Natural killer cell (primary cell): Measurements from ENCODE around the gene SOX15. TPM values are rescaled to one million over a fixed set of nuclear protein-coding genes. Genes with fewer than 3 reads are reported as not detected.
A peak's percentile ranks its signal among the peaks of the same experiment; 100 is the strongest.

Experiments used
- ATAC-seq, 3 donors: fragments of 150-1000 bp in 2 of 3; fragments of 200-7000 bp in 1 of 3; cut with Tn5 transposase; 1 replicate in 1 of 3; 2 replicates in 2 of 3; pipeline ENCODE4 v1.10.0; 2021; ENCODE audit warnings: mild to moderate bottlenecking in 2 of 3, moderate library complexity in 2 of 3
- DNase-seq, 2 donors: peaks; one replicate each; pipeline versions ENCODE4 v3.0.0 to v3.0.0-alpha.2; 2013 to 2021; ENCODE audit warnings: mixed read lengths in 1 of 2
- H3K27ac ChIP-seq: one replicate; pipeline ENCODE4 v1.5.1; 2013; ENCODE audit warnings: mild to moderate bottlenecking, low read length
- H3K27me3 ChIP-seq: one replicate; pipeline ENCODE4 v1.6.1; 2013; ENCODE audit warnings: low read length; ENCODE audit not compliant: control insufficient read depth, insufficient read depth
- H3K36me3 ChIP-seq: one replicate; pipeline ENCODE4 v1.6.1; 2013; ENCODE audit warnings: low read length; ENCODE audit not compliant: control insufficient read depth, insufficient read depth
- H3K4me1 ChIP-seq: one replicate; pipeline ENCODE4 v1.6.1; 2013; ENCODE audit warnings: low read length; ENCODE audit not compliant: control insufficient read depth, insufficient read depth
- H3K4me3 ChIP-seq: one replicate; pipeline ENCODE4 v1.5.1; 2013; ENCODE audit warnings: low read length
- H3K9me3 ChIP-seq: one replicate; pipeline ENCODE4 v1.6.1; 2013; ENCODE audit warnings: low read length; ENCODE audit not compliant: control insufficient read depth, insufficient read depth
- H3K27ac Mint-ChIP-seq, 2 donors: one replicate each; pipeline ENCODE4 v1.8.0; 2022; ENCODE audit warnings: mild to moderate bottlenecking in 2 of 2, mixed read lengths in 2 of 2, moderate library complexity in 1 of 2
- H3K27me3 Mint-ChIP-seq, 2 donors: one replicate each; pipeline ENCODE4 v1.8.0; 2022; ENCODE audit warnings: low read depth in 2 of 2, mixed read lengths in 2 of 2
- H3K36me3 Mint-ChIP-seq: one replicate; pipeline ENCODE4 v1.8.0; 2022; ENCODE audit warnings: mixed read lengths
- H3K4me1 Mint-ChIP-seq, 2 donors: one replicate each; pipeline ENCODE4 v1.8.0; 2022; ENCODE audit warnings: mixed read lengths in 2 of 2
- H3K4me3 Mint-ChIP-seq: one replicate; pipeline ENCODE4 v1.8.0; 2022; ENCODE audit warnings: mild to moderate bottlenecking, moderate library complexity, mixed read lengths
- H3K9me3 Mint-ChIP-seq, 2 donors: one replicate each; pipeline ENCODE4 v1.8.0; 2022; ENCODE audit warnings: mixed read lengths in 2 of 2
- WGBS: methylation state at CpG from one replicate; pipeline ENCODE4 v1.1.7; 2013; ENCODE audit warnings: missing lambda C conversion rate; ENCODE audit not compliant: insufficient coverage; 5-methylcytosine and 5-hydroxymethylcytosine counted together
- intact Hi-C: fragments of 100-400 bp; cut with micrococcal nuclease; formaldehyde crosslinking; loops from one replicate; pipeline ENCODE4 v1.14.2; 2022
- total RNA-seq, 4 donors: library from RNA; stranded (reverse); fragments of 120-200 nt in 1 of 4; gene quantifications; one replicate each; pipeline versions ENCODE4 v1.2.3 to v1.2.4, GENCODE V29; 2013 to 2022
- TF ChIP-seq, protein P1 (sequence below): fragments of 200-600 bp; IDR thresholded peaks from one replicate; pipeline ENCODE4 v1.8.0; 2022; ENCODE audit warnings: antibody characterized with exemption

The SOX15 gene
- total RNA-seq: under 1 TPM in 1 of 3 donors, not detected in 2; 0.27 TPM
- total RNA-seq (2013): not detected

GRCh38 chr17:7589891-7590691 lies at the start of gene SOX15:
SOX15 (minus strand) TSS chr17:7590094; CDS start chr17:7589676, 418 bp downstream.
- Mint-ChIP-seq H3K27me3 (no peaks in the 10 kb centered on the region), H3K4me1 (peaks cover 0 to under 1% of the 10 kb centered on the region in 2 donors), H3K9me3 (no peaks in the 10 kb centered on the region), H3K36me3 (peaks cover 7% of the 10 kb centered on the region), H3K27ac (peak within 1 kb of the TSS; percentile 4 to 46), H3K4me3 (no peak within 1 kb of the TSS)
- 83% methylated on average over 22 of the region's 24 CpGs for WGBS
- peak in 1 of 2 donors; percentile 23 for DNase-seq
- H3K9me3 ChIP-seq: no peaks in the 10 kb centered on the region
- peak in 1 of 3 donors; percentile 3 for ATAC-seq
- intact Hi-C loops: loop anchor here (1.0 to 2.0 kb wide), 2 partner anchors 75 to 310 kb away; no protein-coding TSS in a partner anchor
- TF ChIP-seq, protein P1, sequence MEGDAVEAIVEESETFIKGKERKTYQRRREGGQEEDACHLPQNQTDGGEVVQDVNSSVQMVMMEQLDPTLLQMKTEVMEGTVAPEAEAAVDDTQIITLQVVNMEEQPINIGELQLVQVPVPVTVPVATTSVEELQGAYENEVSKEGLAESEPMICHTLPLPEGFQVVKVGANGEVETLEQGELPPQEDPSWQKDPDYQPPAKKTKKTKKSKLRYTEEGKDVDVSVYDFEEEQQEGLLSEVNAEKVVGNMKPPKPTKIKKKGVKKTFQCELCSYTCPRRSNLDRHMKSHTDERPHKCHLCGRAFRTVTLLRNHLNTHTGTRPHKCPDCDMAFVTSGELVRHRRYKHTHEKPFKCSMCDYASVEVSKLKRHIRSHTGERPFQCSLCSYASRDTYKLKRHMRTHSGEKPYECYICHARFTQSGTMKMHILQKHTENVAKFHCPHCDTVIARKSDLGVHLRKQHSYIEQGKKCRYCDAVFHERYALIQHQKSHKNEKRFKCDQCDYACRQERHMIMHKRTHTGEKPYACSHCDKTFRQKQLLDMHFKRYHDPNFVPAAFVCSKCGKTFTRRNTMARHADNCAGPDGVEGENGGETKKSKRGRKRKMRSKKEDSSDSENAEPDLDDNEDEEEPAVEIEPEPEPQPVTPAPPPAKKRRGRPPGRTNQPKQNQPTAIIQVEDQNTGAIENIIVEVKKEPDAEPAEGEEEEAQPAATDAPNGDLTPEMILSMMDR: no peak
- peaks cover 8% of the 10 kb centered on the region for H3K4me1 ChIP-seq
- H3K27me3 ChIP-seq: no peaks in the 10 kb centered on the region
- H3K36me3 ChIP-seq: peaks cover 48% of the 10 kb centered on the region
- no peak within 1 kb of the TSS for H3K27ac ChIP-seq
- no peak within 1 kb of the TSS for H3K4me3 ChIP-seq

GRCh38 chr17:7636163-7636562 lies 46.3 kb upstream of the SOX15 start:
- Mint-ChIP-seq H3K4me3 (no peak overlapping the region), H3K9me3 (no peaks in the 10 kb centered on the region), H3K36me3 (no peaks in the 10 kb centered on the region), H3K4me1 (no peaks in the 10 kb centered on the region), H3K27ac (no peak overlapping the region), H3K27me3 (peaks cover 0 to 6% of the 10 kb centered on the region in 2 donors)
- Histone ChIP-seq H3K36me3 (no peaks in the 10 kb centered on the region), H3K27me3 (no peaks in the 10 kb centered on the region), H3K9me3 (no peaks in the 10 kb centered on the region), H3K4me1 (no peaks in the 10 kb centered on the region), H3K4me3 (no peak overlapping the region), H3K27ac (no peak overlapping the region)
- DNase-seq: no peak
- 84% methylated on average over 5 of the region's 5 CpGs for WGBS
- TF ChIP-seq, protein P1: no peak
- intact Hi-C loops: no loop called here
- no peak for ATAC-seq

DNA sequence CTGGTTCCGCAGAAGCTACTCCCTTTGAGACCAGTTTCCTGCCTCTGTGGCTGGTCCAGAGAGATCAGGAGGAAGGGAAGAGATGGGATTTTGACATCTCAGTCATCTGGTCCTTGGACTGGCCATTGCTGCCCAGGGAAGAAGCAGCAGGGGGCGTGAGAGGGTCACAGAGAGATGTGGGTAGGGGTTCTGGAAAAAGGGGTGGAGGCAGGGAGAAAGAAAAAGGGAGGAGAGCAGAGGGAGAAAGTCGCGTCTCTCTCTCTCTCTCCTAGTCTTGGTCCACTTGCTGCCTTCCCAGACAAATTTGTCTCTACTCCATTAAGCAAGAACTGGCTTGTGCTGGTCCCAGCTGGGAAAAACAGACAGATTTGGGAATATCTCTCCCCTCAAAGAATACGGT lies 44.5 kb upstream of the SOX15 start:
- TF ChIP-seq, protein P1: no peak
- H3K4me3 Mint-ChIP-seq: no peak overlapping the region
- intact Hi-C loops: no loop called here
- no peaks in the 10 kb centered on the region for H3K27me3 ChIP-seq
- H3K4me1 ChIP-seq: no peaks in the 10 kb centered on the region
- H3K36me3 ChIP-seq: no peaks in the 10 kb centered on the region
- no peak overlapping the region for H3K27ac ChIP-seq
- H3K27ac Mint-ChIP-seq: no peak overlapping the region
- no peaks in the 10 kb centered on the region for H3K36me3 Mint-ChIP-seq
- ATAC-seq: no peak
- H3K4me3 ChIP-seq: no peak overlapping the region
- no peaks in the 10 kb centered on the region for H3K4me1 Mint-ChIP-seq
- no peaks in the 10 kb centered on the region for H3K9me3 ChIP-seq
- DNase-seq: no peak
- no peaks in the 10 kb centered on the region for H3K9me3 Mint-ChIP-seq
- H3K27me3 Mint-ChIP-seq: peaks cover 0 to 6% of the 10 kb centered on the region in 2 donors
- WGBS: 54% methylated on average over 5 of the region's 5 CpGs
